IMR-90 (cell line): ENCODE data around the gene RASGRP1. TPM values are rescaled to one million over a fixed set of nuclear protein-coding genes. Genes with fewer than 3 reads are reported as not detected.

ENCODE experiments used
- ATAC-seq: fragments of 200-7000 bp; cut with Tn5 transposase; 2 replicates; pipeline ENCODE4 v1.9.1; 2020; ENCODE audit warnings: low read depth, mild to moderate bottlenecking, moderate library complexity
- BruUV-seq: library from RNA; stranded (reverse); fragments of 400-500 nt; replicated peaks from 2 replicates; lab custom pipeline; 2021; lab: Mats Ljungman, UMichigan
- CTCF ChIA-PET: fragments of 300-600 bp; formaldehyde crosslinking; extraction: SDS; loops from one replicate; lab custom pipeline; 2021; ENCODE audit warnings: antibody characterized with exemption; lab: Yijun Ruan, JAX
- POLR2A ChIA-PET: fragments of 300-600 bp; sonication (Branson Sonifier 250); formaldehyde crosslinking; loops from one replicate; lab custom pipeline; 2022; ENCODE audit warnings: antibody characterized with exemption; ENCODE audit not compliant: unreplicated experiment; lab: Charles Lee
- DNase-seq: peaks from one replicate; pipeline ENCODE4 v3.0.0; 2013
- H2AFZ ChIP-seq: replicated peaks from 2 replicates; pipeline ENCODE3; 2013; ENCODE audit warnings: low read length, mild to moderate bottlenecking; ENCODE audit not compliant: poor library complexity
- H2AK5ac ChIP-seq: 2 replicates; pipeline ENCODE4 v1.6.1; 2013; ENCODE audit warnings: low read depth, low read length, inconsistent platforms
- H2AK9ac ChIP-seq: replicated peaks from 2 replicates; pipeline ENCODE3; 2013; ENCODE audit warnings: mild to moderate bottlenecking, low read depth, low read length, moderate library complexity; ENCODE audit not compliant: poor library complexity
- H2BK120ac ChIP-seq: 2 replicates; pipeline ENCODE4 v1.6.1; 2013; ENCODE audit warnings: low read depth, low read length, inconsistent platforms
- H2BK15ac ChIP-seq: 3 replicates; pipeline ENCODE4 v1.6.1; 2013; ENCODE audit warnings: low read depth, low read length, inconsistent platforms
- H2BK20ac ChIP-seq: 2 replicates; pipeline ENCODE4 v1.6.1; 2013; ENCODE audit warnings: low read depth, mild to moderate bottlenecking, inconsistent platforms, low read length, moderate library complexity
- H2BK5ac ChIP-seq: 2 replicates; pipeline ENCODE4 v1.6.1; 2013; ENCODE audit warnings: mild to moderate bottlenecking, low read depth, low read length, inconsistent platforms; ENCODE audit not compliant: poor library complexity, severe bottlenecking
- H3K14ac ChIP-seq: replicated peaks from 2 replicates; pipeline ENCODE4 v1.6.1; 2013; ENCODE audit warnings: low read depth, low read length, inconsistent platforms
- H3K18ac ChIP-seq: 2 replicates; pipeline ENCODE4 v1.6.1; 2013; ENCODE audit warnings: low read depth, low read length, control low read depth
- H3K23ac ChIP-seq: 2 replicates; pipeline ENCODE4 v1.6.1; 2013; ENCODE audit warnings: low read depth, low read length, inconsistent platforms
- H3K27ac ChIP-seq: 2 replicates; pipeline ENCODE4 v1.5.1; 2013; ENCODE audit warnings: mild to moderate bottlenecking, control low read depth, low read length; ENCODE audit not compliant: insufficient read depth
- H3K27me3 ChIP-seq: 2 replicates; pipeline ENCODE4 v1.6.1; 2013; ENCODE audit warnings: low read length; ENCODE audit not compliant: control insufficient read depth, insufficient read depth
- H3K36me3 ChIP-seq: 2 replicates; pipeline ENCODE4 v1.6.1; 2013; ENCODE audit warnings: low read length, mixed read lengths; ENCODE audit not compliant: control insufficient read depth, insufficient read depth
- H3K4ac ChIP-seq: 2 replicates; pipeline ENCODE4 v1.6.1; 2013; ENCODE audit warnings: low read depth, low read length, inconsistent platforms
- H3K4me1 ChIP-seq: 2 replicates; pipeline ENCODE4 v1.6.1; 2013; ENCODE audit warnings: low read length, mixed read lengths; ENCODE audit not compliant: control insufficient read depth, insufficient read depth
- H3K4me2 ChIP-seq: 2 replicates; pipeline ENCODE4 v1.6.1; 2013; ENCODE audit warnings: low read depth, mild to moderate bottlenecking, control low read depth, low read length, moderate library complexity
- H3K4me3 ChIP-seq: 2 replicates; pipeline ENCODE4 v1.5.1; 2013; ENCODE audit warnings: low read depth, mild to moderate bottlenecking, control low read depth, low read length, moderate library complexity; ENCODE audit not compliant: insufficient read depth
- H3K56ac ChIP-seq: 2 replicates; pipeline ENCODE4 v1.6.1; 2013; ENCODE audit warnings: low read length, inconsistent platforms; ENCODE audit not compliant: insufficient read depth; ENCODE audit errors: extremely low read depth
- H3K79me1 ChIP-seq, 2 experiments: 2 replicates each; pipeline ENCODE4 v1.6.1; 2013; ENCODE audit warnings: low read length in 2 of 2, inconsistent platforms in 1 of 2, low read depth in 1 of 2
- H3K9ac ChIP-seq: 2 replicates; pipeline ENCODE4 v1.6.1; 2013; ENCODE audit warnings: low read depth, low read length, control low read depth
- H3K9me1 ChIP-seq: 2 replicates; pipeline ENCODE4 v1.6.1; 2013; ENCODE audit warnings: low read length, inconsistent platforms; ENCODE audit not compliant: insufficient read depth
- H3K9me3 ChIP-seq: 2 replicates; pipeline ENCODE4 v1.6.1; 2013; ENCODE audit warnings: low read length; ENCODE audit not compliant: control insufficient read depth, insufficient read depth
- H4K20me1 ChIP-seq: 2 replicates; pipeline ENCODE4 v1.6.1; 2013; ENCODE audit warnings: low read length, inconsistent platforms; ENCODE audit not compliant: insufficient read depth
- H4K5ac ChIP-seq: 2 replicates; pipeline ENCODE4 v1.6.1; 2013; ENCODE audit warnings: mild to moderate bottlenecking, low read depth, low read length, control low read depth
- H4K8ac ChIP-seq, 2 experiments: 2 replicates each; pipeline ENCODE4 v1.6.1; 2013; ENCODE audit warnings: low read depth in 2 of 2, low read length in 2 of 2, control low read depth in 1 of 2, inconsistent platforms in 1 of 2
- H4K91ac ChIP-seq: 2 replicates; pipeline ENCODE4 v1.6.1; 2013; ENCODE audit warnings: low read depth, low read length, inconsistent platforms; ENCODE audit not compliant: insufficient read depth
- BHLHE40 ChIP-seq: fragments of 150-350 bp; IDR thresholded peaks from 2 replicates; pipeline ENCODE4 v1.6.1; 2016; ENCODE audit warnings: mild to moderate bottlenecking, low read depth, low read length
- CEBPB ChIP-seq: IDR thresholded peaks from 2 replicates; pipeline ENCODE4 v1.6.1; 2012; ENCODE audit warnings: low read depth, low read length, improper control_type of control experiment
- ELK1 ChIP-seq: fragments of 150-350 bp; IDR thresholded peaks from 2 replicates; pipeline ENCODE4 v1.6.1; 2016; ENCODE audit warnings: low read depth, mild to moderate bottlenecking, low read length, moderate library complexity, borderline replicate concordance
- FOS ChIP-seq: fragments of 150-350 bp; IDR thresholded peaks from 2 replicates; pipeline ENCODE4 v1.6.1; 2016; ENCODE audit warnings: low read depth, low read length
- MAFK ChIP-seq: IDR thresholded peaks from 2 replicates; pipeline ENCODE4 v1.6.1; 2012; ENCODE audit warnings: low read depth, low read length, improper control_type of control experiment
- RCOR1 ChIP-seq: IDR thresholded peaks from 2 replicates; pipeline ENCODE4 v1.6.1; 2012; ENCODE audit warnings: mild to moderate bottlenecking, low read length, improper control_type of control experiment; ENCODE audit not compliant: insufficient replicate concordance
- SMC3 ChIP-seq: fragments of 150-350 bp; IDR thresholded peaks from 2 replicates; pipeline ENCODE4 v1.6.1; 2016; ENCODE audit warnings: low read depth, mild to moderate bottlenecking, antibody characterized with exemption, low read length, moderate library complexity
- WGBS, 2 experiments: methylation state at CpG; one replicate each; pipeline versions ENCODE4 v1.1.5 to v1.1.7; 2013; ENCODE audit warnings: missing lambda C conversion rate in 2 of 2; ENCODE audit not compliant: insufficient read length in 1 of 2; ENCODE audit errors: extremely low coverage in 2 of 2; 5-methylcytosine and 5-hydroxymethylcytosine counted together
- dilution Hi-C: fragments of 300-500 bp; cut with HindIII; formaldehyde crosslinking; loops from one replicate; pipeline ENCODE4 v1.14.3; 2018; ENCODE audit warnings: low sequenced_read_pairs; ENCODE audit not compliant: unreplicated experiment
- in situ Hi-C: fragments of 300-500 bp; cut with MboI; formaldehyde crosslinking; loops from 3 replicates; pipeline ENCODE4 v1.14.3; 2019; ENCODE audit warnings: low sequenced_read_pairs, inconsistent platforms, mixed read lengths
- intact Hi-C: fragments of 100-400 bp; cut with micrococcal nuclease; formaldehyde crosslinking; loops from 2 replicates; pipeline ENCODE4 v1.10.0; 2022
- polyA plus RNA-seq, 3 experiments: library from polyadenylated mRNA; depleted of rRNA; stranded (reverse); fragments of >200 nt; gene quantifications; 2 replicates each; pipeline ENCODE4 v1.2.3, GENCODE V29; 2012; ENCODE audit warnings: low replicate concordance in 1 of 3
- total RNA-seq: library from RNA; depleted of rRNA; stranded (reverse); fragments of >200 nt; gene quantifications from 2 replicates; pipeline ENCODE4 v1.2.3, GENCODE V29; 2012
- TF ChIP-seq, protein P1 (sequence below): conservative IDR thresholded peaks from 2 replicates; pipeline ENCODE4 v1.5.1; 2012; ENCODE audit warnings: mild to moderate bottlenecking, low read depth, low read length, improper control_type of control experiment
- TF ChIP-seq, protein P2 (sequence below): fragments of 150-350 bp; IDR thresholded peaks from 2 replicates; pipeline ENCODE4 v1.6.1; 2017; ENCODE audit warnings: mild to moderate bottlenecking, antibody characterized with exemption, low read length, low read depth

Gene RASGRP1
- total and polyA plus RNA-seq, 2 of the 4 experiments (the other 2 are of a cell fraction): 1.4 to 3.2 TPM

DNA sequence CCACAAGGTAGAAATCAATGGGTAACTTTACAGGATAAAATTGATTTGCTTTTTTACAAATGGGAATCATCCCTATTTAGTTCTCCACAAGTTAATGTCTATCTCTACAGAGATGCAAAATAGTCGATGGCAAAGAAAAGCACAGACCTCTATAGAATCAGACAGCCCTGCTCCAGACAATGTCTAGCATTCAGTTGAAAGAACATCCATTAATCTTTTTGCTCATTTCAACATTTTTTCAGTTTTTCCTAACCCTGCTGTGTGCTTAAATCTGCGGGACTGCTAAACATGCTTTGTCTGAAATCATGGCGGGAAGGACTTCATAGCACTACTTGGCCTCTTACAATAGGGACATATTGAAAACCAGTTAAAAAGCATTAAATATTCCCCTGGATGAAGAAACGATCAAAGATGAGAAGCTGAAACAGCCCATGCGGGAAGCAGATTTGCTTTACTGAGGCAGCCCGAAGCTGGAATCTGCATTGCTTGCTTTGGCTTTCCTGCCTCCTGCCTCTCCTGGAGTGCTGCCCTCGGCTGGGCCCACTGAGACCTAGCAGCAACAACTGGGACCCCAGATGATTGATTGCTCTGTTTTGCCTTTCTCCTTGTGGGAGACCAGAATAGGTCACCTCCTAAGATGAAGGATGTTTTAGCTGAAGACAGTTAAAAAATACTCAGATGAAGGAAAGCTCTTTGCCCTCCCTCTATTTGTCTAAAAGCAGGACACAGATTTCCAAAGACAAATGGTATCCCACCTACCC, 38.5 kb upstream of the RASGRP1 start:
- Histone ChIP-seq H4K91ac (no peak overlapping the region), H2AFZ (no peak overlapping the region), H3K36me3 (no peaks in the 10 kb centered on the region), H2BK15ac (no peak overlapping the region), H3K27me3 (peaks cover 66% of the 10 kb centered on the region), H3K14ac (no peak overlapping the region), H3K4me1 (no peaks in the 10 kb centered on the region), H3K4me2 (no peak overlapping the region), H2BK120ac (no peak overlapping the region), H3K4me3 (no peak overlapping the region), H2AK5ac (no peak overlapping the region), H3K9me1 (no peaks in the 10 kb centered on the region), H2AK9ac (no peak overlapping the region), H3K9ac (no peak overlapping the region), H2BK20ac (no peak overlapping the region), H3K4ac (no peak overlapping the region), H3K18ac (no peak overlapping the region), H3K23ac (no peak overlapping the region), H3K79me1 (no peaks in the 10 kb centered on the region), H3K27ac (no peak overlapping the region), H4K20me1 (no peaks in the 10 kb centered on the region), H4K8ac (no peak overlapping the region), H3K9me3 (no peaks in the 10 kb centered on the region), H3K56ac (no peak overlapping the region), H4K5ac (no peak overlapping the region), H2BK5ac (no peak overlapping the region)
- CTCF ChIA-PET: no interaction called here
- 39% methylated on average over 4 of the region's 7 CpGs; no CpG with 5 or more reads in 1 of the 2 experiments for WGBS, 2 experiments
- in situ Hi-C loops (no loop called here), dilution Hi-C loops (no loop called here), intact Hi-C loops (no loop called here)
- ATAC-seq (no peak), DNase-seq (no peak)
- no TSS peak for BruUV-seq
- POLR2A ChIA-PET: no interaction called here
- TF ChIP-seq CEBPB: no peak
- TF ChIP-seq MAFK: no peak
- TF ChIP-seq ELK1: no peak
- no peak for TF ChIP-seq SMC3
- no peak for TF ChIP-seq RCOR1
- no peak for TF ChIP-seq BHLHE40
- TF ChIP-seq, protein P1, sequence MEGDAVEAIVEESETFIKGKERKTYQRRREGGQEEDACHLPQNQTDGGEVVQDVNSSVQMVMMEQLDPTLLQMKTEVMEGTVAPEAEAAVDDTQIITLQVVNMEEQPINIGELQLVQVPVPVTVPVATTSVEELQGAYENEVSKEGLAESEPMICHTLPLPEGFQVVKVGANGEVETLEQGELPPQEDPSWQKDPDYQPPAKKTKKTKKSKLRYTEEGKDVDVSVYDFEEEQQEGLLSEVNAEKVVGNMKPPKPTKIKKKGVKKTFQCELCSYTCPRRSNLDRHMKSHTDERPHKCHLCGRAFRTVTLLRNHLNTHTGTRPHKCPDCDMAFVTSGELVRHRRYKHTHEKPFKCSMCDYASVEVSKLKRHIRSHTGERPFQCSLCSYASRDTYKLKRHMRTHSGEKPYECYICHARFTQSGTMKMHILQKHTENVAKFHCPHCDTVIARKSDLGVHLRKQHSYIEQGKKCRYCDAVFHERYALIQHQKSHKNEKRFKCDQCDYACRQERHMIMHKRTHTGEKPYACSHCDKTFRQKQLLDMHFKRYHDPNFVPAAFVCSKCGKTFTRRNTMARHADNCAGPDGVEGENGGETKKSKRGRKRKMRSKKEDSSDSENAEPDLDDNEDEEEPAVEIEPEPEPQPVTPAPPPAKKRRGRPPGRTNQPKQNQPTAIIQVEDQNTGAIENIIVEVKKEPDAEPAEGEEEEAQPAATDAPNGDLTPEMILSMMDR: no peak
- TF ChIP-seq FOS: no peak
- TF ChIP-seq, protein P2, sequence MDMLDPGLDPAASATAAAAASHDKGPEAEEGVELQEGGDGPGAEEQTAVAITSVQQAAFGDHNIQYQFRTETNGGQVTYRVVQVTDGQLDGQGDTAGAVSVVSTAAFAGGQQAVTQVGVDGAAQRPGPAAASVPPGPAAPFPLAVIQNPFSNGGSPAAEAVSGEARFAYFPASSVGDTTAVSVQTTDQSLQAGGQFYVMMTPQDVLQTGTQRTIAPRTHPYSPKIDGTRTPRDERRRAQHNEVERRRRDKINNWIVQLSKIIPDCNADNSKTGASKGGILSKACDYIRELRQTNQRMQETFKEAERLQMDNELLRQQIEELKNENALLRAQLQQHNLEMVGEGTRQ: no peak
